ENCODE results near the gene BRD3OS. TPM values are rescaled to one million over a fixed set of nuclear protein-coding genes. Genes with fewer than 3 reads are reported as not detected.
A peak's percentile ranks its signal among the peaks of the same experiment; 100 is the strongest.
"Not testable (repeated sequence)": the region's sequence is repeated elsewhere in the genome, so short reads cannot be mapped to it uniquely, and the experiment has no call there.

Gene BRD3OS
- total RNA-seq, 1 experiment from 2014 or later = 21.0 TPM

GRCh38 chr9:134061688-134062371 is 36.5 kb downstream of the BRD3OS start:
- no peak for DNase-seq (ENCODE audit: low spot score)

- no peak for DNase-seq (ENCODE audit: low spot score)
These were observed 37.3 kb downstream of the BRD3OS start for GRCh38 chr9:134062461-134063087.

DNA sequence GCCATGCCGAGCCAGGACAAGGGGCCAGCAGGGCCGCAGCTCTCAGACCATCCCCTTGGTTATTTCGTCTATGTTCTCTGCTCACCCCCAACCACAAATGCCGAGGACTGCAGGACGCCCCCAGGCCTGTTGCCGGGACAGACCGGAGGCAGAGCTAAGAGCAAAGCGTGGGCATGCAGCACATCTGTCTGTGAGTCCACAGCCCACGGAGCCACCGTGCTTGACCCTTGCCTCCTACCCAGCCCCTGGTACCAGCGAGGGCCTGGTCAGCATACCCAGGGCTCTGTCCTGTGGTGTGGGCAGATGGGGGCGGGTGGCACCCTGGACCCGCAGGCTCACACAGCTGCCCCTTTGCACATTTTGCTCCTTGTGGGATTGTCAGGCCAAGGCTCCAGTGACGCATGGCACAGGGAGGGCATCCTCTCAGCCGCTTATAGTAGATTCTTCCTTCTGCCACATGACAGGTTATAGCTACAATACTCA is 37.8 kb downstream of the BRD3OS start:
- no peak for DNase-seq (ENCODE audit: low spot score)

- DNase-seq (ENCODE audit: low spot score) = no peak
These were observed 38.5 kb downstream of the BRD3OS start for GRCh38 chr9:134063571-134064450.

DNA sequence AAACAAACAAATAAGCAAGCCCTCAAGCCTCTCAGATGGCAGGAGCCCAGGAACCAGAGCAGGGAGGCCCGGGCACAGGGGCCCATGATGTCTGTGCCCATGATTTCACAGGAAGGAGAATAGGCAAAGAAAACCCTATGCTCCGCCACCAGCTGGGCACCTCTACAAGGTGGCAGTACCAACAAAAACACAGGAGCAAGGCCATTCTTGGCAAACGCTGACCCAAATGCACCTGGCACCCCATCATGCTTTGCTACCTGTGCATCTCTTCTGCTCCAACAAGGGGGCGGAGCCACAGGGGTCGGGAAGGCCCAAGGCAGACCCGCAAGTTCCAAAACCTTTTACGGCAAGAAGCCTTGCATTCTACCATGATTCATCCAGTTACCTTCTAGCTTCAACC is 39.4 kb downstream of the BRD3OS start:
- DNase-seq (ENCODE audit: low spot score) = no peak

DNA sequence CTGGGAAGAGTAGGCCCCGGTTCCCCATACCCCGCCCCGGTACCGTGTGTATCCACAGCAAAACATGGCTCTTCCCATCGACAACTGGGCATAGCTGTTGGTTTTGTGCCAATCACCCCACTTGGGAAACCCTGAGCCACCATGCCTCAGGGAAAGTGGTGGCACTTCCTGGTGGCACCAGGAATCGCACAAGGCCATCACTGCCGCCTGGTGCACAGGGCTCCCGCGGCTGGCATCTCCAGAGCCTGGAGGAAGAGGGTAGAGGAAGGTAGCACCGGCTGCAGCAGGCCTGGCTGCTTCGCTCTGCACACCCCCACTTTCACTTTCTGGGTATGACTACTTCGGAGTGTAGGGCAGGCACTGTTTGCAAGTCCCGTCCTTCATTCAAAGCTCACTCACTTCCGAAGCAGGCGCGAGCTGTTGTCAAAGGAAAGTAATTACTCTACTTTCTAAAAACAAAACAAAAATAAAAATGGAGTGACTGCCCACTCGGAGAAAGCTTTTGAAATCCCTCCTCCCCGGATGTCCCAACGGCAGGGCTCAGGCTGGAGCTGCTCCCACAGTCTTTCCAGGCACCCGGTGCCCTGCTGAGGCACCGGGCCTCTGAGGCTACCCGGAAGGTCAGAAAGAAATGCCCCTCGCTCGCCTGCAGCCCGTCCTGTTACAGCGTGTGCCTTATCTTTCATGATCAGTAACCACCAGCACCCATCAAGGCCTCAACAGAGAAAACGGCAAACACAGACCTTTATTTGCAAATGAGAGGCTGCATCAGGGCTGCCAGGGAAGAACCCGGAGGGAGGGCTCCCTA is 40.5 kb downstream of the BRD3OS start:
- peak; percentile 65 for DNase-seq (ENCODE audit: low spot score)

DNA sequence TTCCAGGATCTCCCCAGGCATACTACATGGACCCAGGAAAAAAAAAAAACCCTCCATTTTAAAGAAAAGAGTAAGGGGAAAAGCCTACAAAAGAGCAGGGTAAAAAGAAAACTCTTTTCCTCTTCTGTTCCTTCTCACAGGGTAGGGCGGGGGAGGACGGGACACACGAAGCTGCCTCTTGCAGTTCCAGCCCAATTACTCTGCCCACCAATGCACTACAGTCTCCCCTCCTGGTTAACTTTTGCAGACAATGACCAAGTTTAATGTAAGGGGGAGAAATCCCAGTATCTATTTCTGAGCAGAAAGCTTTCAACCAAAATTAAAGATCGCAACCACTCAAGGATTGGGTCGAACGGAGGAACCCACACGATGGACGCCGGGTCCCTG is 41.2 kb downstream of the BRD3OS start:
- DNase-seq (ENCODE audit: low spot score) = peak; percentile 17

GRCh38 chr9:134066913-134067851 is 41.9 kb downstream of the BRD3OS start:
- DNase-seq (ENCODE audit: low spot score) = no peak

- DNase-seq (ENCODE audit: low spot score) = peak; percentile 86
These were observed 42.8 kb downstream of the BRD3OS start, which contains the start of gene BRD3 for GRCh38 chr9:134067904-134068743. Gene BRD3 (minus strand): TSS chr9:134068026. CDS start chr9:134053477, 14,549 bp downstream.

DNA sequence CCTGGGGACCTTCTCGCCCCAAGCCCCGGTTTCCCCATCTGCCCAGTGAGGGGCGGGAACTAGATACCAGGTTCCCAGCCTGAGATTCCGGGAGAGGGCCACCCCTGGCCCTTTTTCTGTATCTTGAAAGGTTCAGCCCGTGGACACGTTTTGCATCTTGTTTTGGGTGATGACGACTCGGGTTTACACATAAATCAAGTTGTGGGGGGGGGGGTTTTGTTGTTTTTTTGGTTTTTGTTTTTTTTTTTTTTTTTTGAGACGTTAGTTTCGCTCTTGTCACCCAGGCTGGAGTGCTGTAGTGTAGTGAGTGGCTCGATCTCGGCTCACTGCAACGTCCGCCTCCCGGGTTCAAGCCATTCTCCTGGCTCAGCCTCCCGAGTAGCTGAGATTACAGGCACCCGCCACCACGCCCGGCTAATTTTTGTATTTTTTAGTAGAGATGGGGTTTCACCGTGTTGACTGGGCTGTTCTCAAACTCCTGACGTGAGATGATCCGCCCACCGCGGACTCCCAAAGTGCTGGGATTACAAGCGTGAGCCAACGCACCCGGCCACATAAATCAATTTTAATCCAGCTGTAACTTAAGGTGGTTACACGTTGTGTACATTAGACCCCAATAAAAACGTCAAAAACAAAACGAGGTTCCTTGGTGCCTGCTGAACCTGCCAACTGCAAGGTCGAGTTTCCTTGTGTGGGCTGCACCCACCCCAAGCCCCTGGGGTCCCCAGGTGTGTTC is 43.6 kb downstream of the BRD3OS start:
- DNase-seq (ENCODE audit: low spot score) = no peak

DNA sequence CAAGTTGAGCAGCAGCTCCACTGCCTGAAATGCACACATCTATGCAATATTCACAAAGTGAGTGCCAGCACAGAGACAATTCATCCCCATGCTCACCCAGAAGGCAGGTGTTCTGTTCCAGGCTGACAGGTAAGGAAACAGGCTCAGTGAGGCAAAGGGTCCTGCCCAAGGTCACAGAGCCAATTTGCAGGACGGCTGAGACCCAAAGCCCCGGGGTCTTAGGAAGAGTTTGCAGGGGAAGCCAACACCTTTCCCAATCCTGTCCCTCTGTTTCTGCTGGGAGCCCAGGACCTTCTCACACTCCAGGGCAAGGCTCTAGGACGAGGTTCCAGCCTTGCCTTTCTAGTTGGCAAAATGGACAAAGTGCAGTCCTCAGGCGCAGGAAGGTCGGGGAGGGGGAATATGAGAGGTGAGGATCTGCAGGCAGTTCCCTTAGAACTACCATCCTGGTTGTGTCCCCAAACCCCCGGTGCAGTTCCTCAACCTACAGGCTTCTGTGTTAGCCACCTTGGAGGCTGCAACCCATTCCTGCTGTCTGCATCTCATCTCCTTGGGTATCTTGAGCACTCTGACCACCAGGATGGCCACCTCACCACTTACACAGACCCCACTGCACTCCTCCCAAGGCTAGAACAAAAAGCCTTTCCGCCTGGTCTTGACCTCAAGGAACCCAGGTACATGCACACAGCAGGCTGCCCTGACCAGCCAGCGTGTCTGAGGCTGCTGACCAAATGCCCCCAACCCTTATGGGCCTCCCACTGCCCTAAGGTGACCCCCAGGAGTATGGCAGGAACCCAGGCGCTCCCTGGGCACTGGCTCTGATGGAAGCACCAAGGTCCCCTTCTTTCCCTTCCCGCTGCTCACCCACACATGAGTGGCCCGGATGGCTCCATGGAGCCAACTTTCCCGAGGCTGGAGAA is 44.5 kb downstream of the BRD3OS start:
- DNase-seq (ENCODE audit: low spot score) = no peak

GRCh38 chr9:134071149-134071548 is 45.9 kb downstream of the BRD3OS start:
- no peak for DNase-seq (ENCODE audit: low spot score)

DNA sequence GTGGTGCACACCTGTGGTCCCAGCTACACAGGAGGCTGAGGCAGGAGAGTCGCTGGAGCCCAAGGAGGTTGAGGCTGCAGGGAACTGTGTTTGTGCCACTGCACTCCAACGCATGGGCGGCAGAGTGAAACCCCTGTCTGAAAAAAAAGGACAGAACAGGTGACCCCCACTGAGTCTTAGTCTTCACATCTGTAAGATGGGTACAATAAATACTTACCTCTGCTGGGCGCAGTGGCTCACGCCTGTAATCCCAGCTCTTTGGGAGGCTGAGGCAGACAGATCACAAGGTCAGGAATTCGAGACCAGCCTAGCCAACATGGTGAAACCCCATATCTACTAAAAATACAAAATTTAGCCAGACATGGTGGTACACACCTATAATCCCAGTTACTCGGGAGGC is 47.4 kb downstream of the BRD3OS start:
- not testable (repeated sequence) for DNase-seq (ENCODE audit: low spot score)

- no peak for DNase-seq (ENCODE audit: low spot score)
These were observed 48.2 kb downstream of the BRD3OS start for GRCh38 chr9:134073500-134073899.

DNA sequence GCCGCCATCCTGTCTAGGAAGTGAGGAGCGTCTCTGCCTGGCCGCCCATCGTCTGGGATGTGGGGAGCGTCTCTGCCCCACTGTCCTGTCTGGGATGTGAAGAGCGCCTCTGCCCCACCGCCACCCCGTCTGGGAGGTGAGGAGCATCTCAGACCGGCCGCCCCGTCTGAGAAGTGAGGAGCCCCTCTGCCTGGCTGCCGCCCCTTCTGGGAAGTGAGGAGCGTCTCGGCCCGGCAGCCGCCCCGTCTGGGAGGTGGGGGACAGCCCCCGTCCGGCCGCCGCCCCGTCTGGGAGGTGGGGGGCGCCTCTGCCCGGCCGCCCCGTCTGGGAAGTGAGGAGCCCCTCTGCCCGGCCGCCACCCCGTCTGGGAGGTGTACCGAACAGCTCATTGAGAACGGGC is 50.4 kb downstream of the BRD3OS start:
- DNase-seq (ENCODE audit: low spot score) = not testable (repeated sequence)

DNA sequence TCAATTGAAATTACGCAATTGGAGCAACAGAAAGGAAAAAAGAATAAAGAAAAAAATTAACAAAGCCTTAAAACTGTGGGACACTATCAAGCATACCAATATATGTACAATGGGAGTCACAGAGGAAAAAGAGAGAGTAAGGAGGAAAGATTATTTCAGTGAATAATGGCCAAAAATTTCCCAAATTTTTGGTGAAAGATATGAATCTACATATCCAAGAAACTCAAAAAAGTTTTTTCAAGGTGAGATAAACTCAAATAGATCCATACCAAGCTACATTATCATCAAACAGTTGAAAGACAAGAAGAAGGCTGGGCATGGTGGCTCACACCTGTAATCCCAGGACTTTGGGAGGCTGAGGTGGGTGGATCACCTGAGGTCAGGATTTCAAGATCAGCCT is 51.4 kb downstream of the BRD3OS start:
- DNase-seq (ENCODE audit: low spot score) = no peak

Measured in HT-29 (cell line).